Mammary epithelial cell (primary cell): ENCODE data around the gene QRFP.

Source experiments
- EZH2 ChIP-seq: IDR thresholded peaks from 2 replicates; pipeline ENCODE4 v1.6.1; 2012; ENCODE audit warnings: low read length, inconsistent platforms, borderline replicate concordance
- TF ChIP-seq, protein P1 (sequence below), 2 donors: IDR thresholded peaks in 1 of 2; conservative IDR thresholded peaks in 1 of 2; 2 replicates each; pipeline ENCODE4 v1.5.1; 2011 to 2012; ENCODE audit warnings: inconsistent platforms in 2 of 2, low read length in 2 of 2, mild to moderate bottlenecking in 2 of 2, control low read depth in 1 of 2, low read depth in 1 of 2; ENCODE audit not compliant: insufficient read depth in 1 of 2; ENCODE audit errors: extremely low read depth in 1 of 2

DNA sequence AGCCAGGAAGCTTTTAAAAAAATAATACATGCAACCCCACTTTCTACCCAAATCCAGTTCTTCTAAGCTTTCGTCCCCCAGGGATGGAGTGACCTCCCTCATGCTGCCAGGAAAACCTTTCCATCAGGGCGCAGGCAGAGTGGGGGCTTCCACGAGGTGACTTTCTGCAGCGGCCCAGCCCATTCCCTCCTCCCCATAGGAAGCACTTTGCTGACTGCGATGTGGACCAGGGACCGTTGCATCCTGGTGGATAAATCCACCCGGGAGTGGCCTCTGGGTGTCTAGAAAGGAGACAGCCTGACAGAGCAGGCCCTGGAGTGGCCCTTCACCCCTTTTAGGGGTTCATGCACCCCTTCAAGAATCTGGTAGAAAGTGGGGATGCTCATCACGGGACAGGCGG is 1.6 kb downstream of the QRFP start:
- TF ChIP-seq, protein P1, sequence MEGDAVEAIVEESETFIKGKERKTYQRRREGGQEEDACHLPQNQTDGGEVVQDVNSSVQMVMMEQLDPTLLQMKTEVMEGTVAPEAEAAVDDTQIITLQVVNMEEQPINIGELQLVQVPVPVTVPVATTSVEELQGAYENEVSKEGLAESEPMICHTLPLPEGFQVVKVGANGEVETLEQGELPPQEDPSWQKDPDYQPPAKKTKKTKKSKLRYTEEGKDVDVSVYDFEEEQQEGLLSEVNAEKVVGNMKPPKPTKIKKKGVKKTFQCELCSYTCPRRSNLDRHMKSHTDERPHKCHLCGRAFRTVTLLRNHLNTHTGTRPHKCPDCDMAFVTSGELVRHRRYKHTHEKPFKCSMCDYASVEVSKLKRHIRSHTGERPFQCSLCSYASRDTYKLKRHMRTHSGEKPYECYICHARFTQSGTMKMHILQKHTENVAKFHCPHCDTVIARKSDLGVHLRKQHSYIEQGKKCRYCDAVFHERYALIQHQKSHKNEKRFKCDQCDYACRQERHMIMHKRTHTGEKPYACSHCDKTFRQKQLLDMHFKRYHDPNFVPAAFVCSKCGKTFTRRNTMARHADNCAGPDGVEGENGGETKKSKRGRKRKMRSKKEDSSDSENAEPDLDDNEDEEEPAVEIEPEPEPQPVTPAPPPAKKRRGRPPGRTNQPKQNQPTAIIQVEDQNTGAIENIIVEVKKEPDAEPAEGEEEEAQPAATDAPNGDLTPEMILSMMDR (conservative IDR thresholded peaks at IDR 0.05 in 1 of 2, IDR thresholded peaks at IDR 0.05 in 1 of 2; ENCODE audit: extremely low read depth in 1 of 2, insufficient read depth in 1 of 2, low read depth in 1 of 2, low read length in 2 of 2), result no peak
- TF ChIP-seq EZH2, result no peak
